Natural killer cell (primary cell): ENCODE results near the gene MAN2A1. TPM values are rescaled to one million over a fixed set of nuclear protein-coding genes. Genes with fewer than 3 reads are reported as not detected.
A peak's percentile ranks its signal among the peaks of the same experiment; 100 is the strongest.

Experiments
- ATAC-seq, 3 donors: fragments of 150-1000 bp in 2 of 3; fragments of 200-7000 bp in 1 of 3; cut with Tn5 transposase; 1 replicate in 1 of 3; 2 replicates in 2 of 3; pipeline ENCODE4 v1.10.0; 2021; ENCODE audit warnings: mild to moderate bottlenecking in 2 of 3, moderate library complexity in 2 of 3
- DNase-seq, 2 donors: peaks; one replicate each; pipeline versions ENCODE4 v3.0.0 to v3.0.0-alpha.2; 2013 to 2021; ENCODE audit warnings: mixed read lengths in 1 of 2
- H3K27ac ChIP-seq: one replicate; pipeline ENCODE4 v1.5.1; 2013; ENCODE audit warnings: mild to moderate bottlenecking, low read length
- H3K27me3 ChIP-seq: one replicate; pipeline ENCODE4 v1.6.1; 2013; ENCODE audit warnings: low read length; ENCODE audit not compliant: control insufficient read depth, insufficient read depth
- H3K36me3 ChIP-seq: one replicate; pipeline ENCODE4 v1.6.1; 2013; ENCODE audit warnings: low read length; ENCODE audit not compliant: control insufficient read depth, insufficient read depth
- H3K4me1 ChIP-seq: one replicate; pipeline ENCODE4 v1.6.1; 2013; ENCODE audit warnings: low read length; ENCODE audit not compliant: control insufficient read depth, insufficient read depth
- H3K4me3 ChIP-seq: one replicate; pipeline ENCODE4 v1.5.1; 2013; ENCODE audit warnings: low read length
- H3K9me3 ChIP-seq: one replicate; pipeline ENCODE4 v1.6.1; 2013; ENCODE audit warnings: low read length; ENCODE audit not compliant: control insufficient read depth, insufficient read depth
- H3K27ac Mint-ChIP-seq, 2 donors: one replicate each; pipeline ENCODE4 v1.8.0; 2022; ENCODE audit warnings: mild to moderate bottlenecking in 2 of 2, mixed read lengths in 2 of 2, moderate library complexity in 1 of 2
- H3K27me3 Mint-ChIP-seq, 2 donors: one replicate each; pipeline ENCODE4 v1.8.0; 2022; ENCODE audit warnings: low read depth in 2 of 2, mixed read lengths in 2 of 2
- H3K36me3 Mint-ChIP-seq: one replicate; pipeline ENCODE4 v1.8.0; 2022; ENCODE audit warnings: mixed read lengths
- H3K4me1 Mint-ChIP-seq, 2 donors: one replicate each; pipeline ENCODE4 v1.8.0; 2022; ENCODE audit warnings: mixed read lengths in 2 of 2
- H3K4me3 Mint-ChIP-seq: one replicate; pipeline ENCODE4 v1.8.0; 2022; ENCODE audit warnings: mild to moderate bottlenecking, moderate library complexity, mixed read lengths
- H3K9me3 Mint-ChIP-seq, 2 donors: one replicate each; pipeline ENCODE4 v1.8.0; 2022; ENCODE audit warnings: mixed read lengths in 2 of 2
- WGBS: methylation state at CpG from one replicate; pipeline ENCODE4 v1.1.7; 2013; ENCODE audit warnings: missing lambda C conversion rate; ENCODE audit not compliant: insufficient coverage; 5-methylcytosine and 5-hydroxymethylcytosine counted together
- intact Hi-C: fragments of 100-400 bp; cut with micrococcal nuclease; formaldehyde crosslinking; loops from one replicate; pipeline ENCODE4 v1.14.2; 2022
- total RNA-seq, 4 donors: library from RNA; stranded (reverse); fragments of 120-200 nt in 1 of 4; gene quantifications; one replicate each; pipeline versions ENCODE4 v1.2.3 to v1.2.4, GENCODE V29; 2013 to 2022
- TF ChIP-seq, protein P1 (sequence below): fragments of 200-600 bp; IDR thresholded peaks from one replicate; pipeline ENCODE4 v1.8.0; 2022; ENCODE audit warnings: antibody characterized with exemption

The MAN2A1 gene
- total RNA-seq, 3 donors from 2014 or later (not counting 1 experiment from before 2014, with no cell fraction given): 44.9 to 54.2 (median 50.7) TPM

DNA sequence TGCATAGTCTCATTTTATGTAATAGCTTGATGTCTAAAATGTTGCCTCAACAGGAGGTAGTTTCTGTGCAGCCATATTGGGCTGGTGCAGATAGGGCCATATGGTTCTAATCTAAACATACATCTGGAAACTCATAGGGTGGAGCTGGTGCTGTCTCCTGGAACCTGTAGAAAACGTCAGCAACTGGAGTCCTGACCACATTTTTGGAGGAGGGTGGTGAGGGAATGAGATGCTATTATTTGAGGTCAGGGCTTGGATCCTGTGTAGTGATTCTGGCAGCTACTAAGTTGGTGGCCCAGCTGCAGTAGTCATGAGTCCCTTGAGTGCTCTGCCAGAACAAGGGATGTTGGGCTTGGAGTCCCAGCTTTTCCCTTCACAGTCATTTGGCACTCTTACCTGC is 14.1 kb downstream of the MAN2A1 start:
- Histone ChIP-seq H3K4me1 (peaks cover 4% of the 10 kb centered on the region), H3K9me3 (no peaks in the 10 kb centered on the region), H3K27ac (no peak overlapping the region), H3K27me3 (no peaks in the 10 kb centered on the region), H3K36me3 (no peaks in the 10 kb centered on the region), H3K4me3 (no peak overlapping the region)
- WGBS: 45% methylated on average over 1 of the region's 1 CpG
- TF ChIP-seq, protein P1, sequence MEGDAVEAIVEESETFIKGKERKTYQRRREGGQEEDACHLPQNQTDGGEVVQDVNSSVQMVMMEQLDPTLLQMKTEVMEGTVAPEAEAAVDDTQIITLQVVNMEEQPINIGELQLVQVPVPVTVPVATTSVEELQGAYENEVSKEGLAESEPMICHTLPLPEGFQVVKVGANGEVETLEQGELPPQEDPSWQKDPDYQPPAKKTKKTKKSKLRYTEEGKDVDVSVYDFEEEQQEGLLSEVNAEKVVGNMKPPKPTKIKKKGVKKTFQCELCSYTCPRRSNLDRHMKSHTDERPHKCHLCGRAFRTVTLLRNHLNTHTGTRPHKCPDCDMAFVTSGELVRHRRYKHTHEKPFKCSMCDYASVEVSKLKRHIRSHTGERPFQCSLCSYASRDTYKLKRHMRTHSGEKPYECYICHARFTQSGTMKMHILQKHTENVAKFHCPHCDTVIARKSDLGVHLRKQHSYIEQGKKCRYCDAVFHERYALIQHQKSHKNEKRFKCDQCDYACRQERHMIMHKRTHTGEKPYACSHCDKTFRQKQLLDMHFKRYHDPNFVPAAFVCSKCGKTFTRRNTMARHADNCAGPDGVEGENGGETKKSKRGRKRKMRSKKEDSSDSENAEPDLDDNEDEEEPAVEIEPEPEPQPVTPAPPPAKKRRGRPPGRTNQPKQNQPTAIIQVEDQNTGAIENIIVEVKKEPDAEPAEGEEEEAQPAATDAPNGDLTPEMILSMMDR: no peak
- H3K4me3 Mint-ChIP-seq: no peak overlapping the region
- ATAC-seq (peak in 1 of 3 donors; percentile 15), DNase-seq (no peak)
- no peaks in the 10 kb centered on the region for H3K27me3 Mint-ChIP-seq
- H3K4me1 Mint-ChIP-seq: peaks cover 62 to 69% of the 10 kb centered on the region in 2 donors
- H3K27ac Mint-ChIP-seq: no peak overlapping the region
- intact Hi-C loops: no loop called here
- no peaks in the 10 kb centered on the region for H3K9me3 Mint-ChIP-seq
- H3K36me3 Mint-ChIP-seq: no peaks in the 10 kb centered on the region

DNA sequence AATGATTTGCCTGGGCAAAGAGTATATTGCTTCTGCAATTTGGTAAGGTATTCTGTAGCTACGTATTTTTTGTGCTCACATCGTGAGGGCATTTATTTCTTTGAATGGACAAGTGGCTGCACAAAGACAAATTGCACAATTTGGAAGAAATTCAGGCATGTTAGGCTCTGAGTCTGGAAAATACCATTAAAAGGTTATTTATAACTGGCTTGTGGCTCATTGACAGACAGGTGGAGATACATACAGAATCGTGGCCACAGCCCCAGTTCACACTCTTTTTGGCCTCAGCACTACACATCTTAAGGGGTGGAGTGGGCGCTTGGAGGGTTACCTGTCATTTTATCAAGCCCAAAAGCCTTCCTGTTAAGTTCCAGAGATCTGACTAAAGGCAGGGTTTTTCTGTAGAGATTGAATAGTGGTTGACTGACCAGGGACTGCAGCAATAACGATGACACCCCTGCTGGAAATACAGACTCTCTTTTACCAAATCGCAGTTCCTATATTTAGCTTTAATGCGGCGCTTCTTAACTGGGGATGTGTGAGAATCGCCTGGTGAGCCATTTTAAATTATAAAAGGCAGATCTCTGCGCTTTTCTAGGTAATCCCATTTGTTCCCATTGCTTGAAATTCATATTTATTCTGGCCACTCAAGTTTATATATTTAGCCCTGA is 14.7 kb downstream of the MAN2A1 start:
- intact Hi-C loops: no loop called here
- peaks cover 4% of the 10 kb centered on the region for H3K4me1 ChIP-seq
- Mint-ChIP-seq H3K27ac (no peak overlapping the region), H3K27me3 (no peaks in the 10 kb centered on the region), H3K9me3 (no peaks in the 10 kb centered on the region), H3K4me3 (no peak overlapping the region), H3K4me1 (peaks cover 62 to 71% of the 10 kb centered on the region in 2 donors), H3K36me3 (no peaks in the 10 kb centered on the region)
- no peak for ATAC-seq
- no peaks in the 10 kb centered on the region for H3K9me3 ChIP-seq
- no peaks in the 10 kb centered on the region for H3K36me3 ChIP-seq
- no peak overlapping the region for H3K27ac ChIP-seq
- 81% methylated on average over 10 of the region's 10 CpGs for WGBS
- TF ChIP-seq, protein P1: no peak
- no peak for DNase-seq
- H3K4me3 ChIP-seq: no peak overlapping the region
- no peaks in the 10 kb centered on the region for H3K27me3 ChIP-seq

DNA sequence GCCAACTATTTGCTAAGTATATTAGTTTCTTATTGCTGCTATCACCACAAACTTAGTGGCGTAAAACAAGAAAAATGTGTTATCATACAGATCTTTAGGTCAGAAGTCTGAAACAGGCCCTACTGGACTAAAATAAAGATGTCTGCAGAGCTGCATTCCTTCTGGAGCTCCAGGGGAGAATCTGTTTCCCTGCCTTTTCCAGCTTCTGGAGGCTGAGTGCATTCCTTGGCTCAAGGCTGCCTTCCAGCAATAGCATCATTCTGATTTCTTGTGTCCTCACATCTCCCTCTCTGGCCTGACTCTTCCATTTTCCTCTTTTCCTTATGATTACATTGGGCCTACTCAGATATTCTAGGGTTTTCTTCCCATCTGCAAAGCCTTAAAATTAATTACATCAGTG is 15.9 kb downstream of the MAN2A1 start:
- Mint-ChIP-seq H3K36me3 (no peaks in the 10 kb centered on the region), H3K27me3 (no peaks in the 10 kb centered on the region), H3K4me3 (no peak overlapping the region), H3K4me1 (peaks cover 61 to 62% of the 10 kb centered on the region in 2 donors), H3K9me3 (no peaks in the 10 kb centered on the region), H3K27ac (no peak overlapping the region)
- Histone ChIP-seq H3K27ac (no peak overlapping the region), H3K36me3 (no peaks in the 10 kb centered on the region), H3K27me3 (no peaks in the 10 kb centered on the region), H3K4me1 (peaks cover 4% of the 10 kb centered on the region), H3K9me3 (no peaks in the 10 kb centered on the region), H3K4me3 (no peak overlapping the region)
- WGBS: 100% methylated on average over 1 of the region's 1 CpG
- DNase-seq (no peak), ATAC-seq (no peak)
- TF ChIP-seq, protein P1: no peak
- intact Hi-C loops: no loop called here

DNA sequence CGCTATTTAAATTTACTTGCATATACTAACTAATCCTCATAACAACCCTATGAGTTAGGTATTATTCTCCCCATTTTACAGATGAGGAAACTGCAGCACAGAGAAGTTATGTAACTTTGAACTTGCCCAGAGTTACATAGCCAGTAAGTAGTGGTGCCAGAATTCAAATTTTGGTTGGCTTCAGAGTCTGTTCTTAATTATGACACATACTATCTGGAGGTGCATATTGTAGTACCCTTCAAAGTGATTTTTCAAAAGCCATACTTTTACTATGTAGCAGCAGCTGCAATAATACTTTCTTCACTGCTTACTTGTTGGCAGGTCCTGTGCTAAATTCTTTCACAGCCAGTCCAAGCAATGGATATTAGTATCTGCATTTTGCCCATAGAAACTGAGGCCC is 16.4 kb downstream of the MAN2A1 start:
- WGBS: 100% methylated on average over 1 of the region's 1 CpG
- no peak overlapping the region for H3K27ac ChIP-seq
- Mint-ChIP-seq H3K27ac (no peak overlapping the region), H3K4me3 (no peak overlapping the region), H3K36me3 (no peaks in the 10 kb centered on the region), H3K9me3 (no peaks in the 10 kb centered on the region), H3K27me3 (no peaks in the 10 kb centered on the region), H3K4me1 (peaks cover 58 to 59% of the 10 kb centered on the region in 2 donors)
- H3K4me1 ChIP-seq: peaks cover 4% of the 10 kb centered on the region
- H3K27me3 ChIP-seq: no peaks in the 10 kb centered on the region
- H3K36me3 ChIP-seq: no peaks in the 10 kb centered on the region
- ATAC-seq (no peak), DNase-seq (no peak)
- TF ChIP-seq, protein P1: no peak
- intact Hi-C loops: no loop called here
- no peaks in the 10 kb centered on the region for H3K9me3 ChIP-seq
- no peak overlapping the region for H3K4me3 ChIP-seq
